Skin of body (tissue), 3 donors: ENCODE measurements around the gene TUBG2. TPM values are rescaled to one million over a fixed set of nuclear protein-coding genes. Genes with fewer than 3 reads are reported as not detected.

Experiments used
- DNase-seq: peaks from one replicate; lab custom pipeline; 2025; lab: John Stamatoyannopoulos, UW
- small RNA-seq: library from RNA; depleted of rRNA; stranded (forward); fragments of <200 nt; gene quantifications from one replicate; pipeline ENCODE3, GENCODE V24; 2014; ENCODE audit warnings: low replicate concordance
- total RNA-seq: library from RNA; depleted of rRNA; stranded (reverse); fragments of >200 nt; gene quantifications from one replicate; pipeline ENCODE4 v1.2.3, GENCODE V29; 2014

The TUBG2 gene
- total RNA-seq, 1 donor from 2014 or later: 9.2 TPM

- no peak for DNase-seq
Measured at GRCh38 chr17:42695500-42695899, 36.4 kb downstream of the TUBG2 start.

GRCh38 chr17:42697108-42697811 lies 38.2 kb downstream of the TUBG2 start:
- no peak for DNase-seq

- DNase-seq: no peak
Measured at GRCh38 chr17:42698736-42699414, 39.8 kb downstream of the TUBG2 start.

DNA sequence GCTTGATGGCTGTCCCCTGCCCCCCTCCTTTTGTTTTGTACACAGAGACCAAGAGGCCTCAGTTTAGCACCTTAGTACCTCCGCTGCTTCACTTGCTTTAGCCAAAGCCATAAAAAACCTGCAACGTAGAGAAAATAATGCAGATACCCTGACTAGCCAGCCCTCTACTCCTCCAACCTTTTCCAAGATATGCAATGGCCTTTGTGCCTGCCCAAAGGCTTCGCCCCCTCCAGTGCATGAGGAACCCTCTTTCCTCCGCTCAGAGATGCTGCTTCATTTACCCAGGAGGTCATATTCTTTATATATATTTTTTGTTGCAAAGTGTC lies 40.3 kb downstream of the TUBG2 start:
- no peak for DNase-seq

DNA sequence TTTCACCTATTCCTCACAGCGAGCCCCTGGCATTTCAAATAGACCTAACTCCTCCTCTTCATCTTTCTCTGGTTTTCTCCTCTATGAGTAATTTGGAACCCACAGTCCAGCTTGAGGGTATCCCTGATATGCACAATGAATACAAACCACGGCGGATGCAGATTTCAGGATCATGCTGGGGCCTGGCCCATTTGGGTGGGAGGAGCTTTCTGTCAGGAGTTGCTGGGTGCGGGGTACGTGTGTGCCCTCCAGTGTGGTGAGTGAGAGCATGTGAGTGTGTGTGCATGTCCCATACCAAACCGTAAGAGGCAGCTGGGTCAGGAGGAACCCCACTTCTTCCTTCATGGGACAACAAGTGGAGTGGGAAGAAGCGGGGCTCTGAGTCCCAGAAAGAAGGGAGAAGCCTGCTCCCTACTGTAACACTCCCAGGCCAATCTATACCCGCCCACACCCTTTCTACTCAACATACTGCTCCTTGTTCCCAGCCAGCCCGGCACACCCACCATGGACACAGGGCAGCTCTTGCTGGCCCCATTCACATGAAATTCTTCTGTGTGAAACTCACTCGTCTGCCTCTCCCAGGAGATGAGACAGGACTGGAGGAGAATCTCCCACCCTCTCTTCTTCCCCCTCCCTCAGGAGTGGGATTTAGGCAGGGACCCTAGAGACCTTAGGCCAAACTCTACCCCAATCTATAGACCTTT lies 41.7 kb downstream of the TUBG2 start:
- no peak for DNase-seq

DNA sequence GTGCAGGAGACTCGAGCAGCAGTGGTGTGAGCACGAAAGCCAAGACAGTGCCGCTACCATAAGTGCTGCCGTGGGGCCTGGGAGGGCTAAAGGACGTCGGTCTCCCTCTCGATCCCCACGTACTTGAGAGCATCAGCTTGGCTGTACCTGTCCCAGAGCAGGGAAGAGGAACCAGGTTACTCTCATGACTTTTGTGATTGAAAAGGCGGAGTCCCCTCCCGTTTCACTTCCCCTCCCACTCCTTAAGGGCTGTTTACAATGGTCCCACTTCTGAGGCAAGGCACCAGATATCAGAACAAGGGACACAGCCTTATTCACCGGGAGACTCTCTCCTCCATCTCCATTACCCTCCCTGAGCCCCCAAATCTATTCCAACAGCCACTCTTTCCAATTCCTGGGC lies 43.4 kb downstream of the TUBG2 start:
- no peak for DNase-seq

DNA sequence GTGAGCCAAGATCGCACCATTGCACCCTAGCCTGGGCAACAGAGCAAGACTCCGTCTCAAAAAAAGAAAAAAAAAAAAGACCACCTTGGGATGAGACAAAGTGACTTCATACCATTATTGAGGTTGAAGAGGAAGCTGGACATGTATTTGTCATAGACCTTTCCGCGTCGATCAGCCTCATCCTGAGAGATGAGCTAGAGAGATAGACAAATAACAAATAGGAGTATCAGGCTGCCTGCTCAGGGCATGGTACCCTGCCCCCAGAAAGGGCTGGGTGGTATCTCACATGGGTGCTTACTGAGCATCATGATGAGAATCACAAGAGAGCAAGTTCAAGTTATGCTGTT lies 45.4 kb downstream of the TUBG2 start:
- no peak for DNase-seq

GRCh38 chr17:42704837-42705494 lies 45.9 kb downstream of the TUBG2 start:
- DNase-seq: no peak

DNA sequence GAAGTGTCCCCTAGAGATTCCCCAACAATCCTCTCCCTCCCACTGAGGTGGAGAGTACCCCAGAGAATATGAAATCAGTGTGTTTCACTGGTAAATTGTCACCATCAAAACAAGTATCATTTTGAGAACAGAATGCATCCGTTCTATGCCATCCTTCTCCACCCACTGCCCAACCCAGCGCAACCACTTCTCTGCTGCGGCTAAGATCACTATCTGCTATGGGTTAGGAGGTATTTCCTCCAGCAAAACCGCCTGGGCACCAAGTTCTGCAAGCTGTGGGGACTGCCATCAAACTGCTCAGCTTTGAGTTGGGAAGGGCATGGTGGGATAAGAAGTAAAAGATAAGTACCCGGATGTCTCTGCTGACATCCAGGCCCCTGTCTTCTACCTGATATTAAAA lies 47.6 kb downstream of the TUBG2 start:
- no peak for DNase-seq

- DNase-seq: no peak
Measured at GRCh38 chr17:42708588-42708987, 49.5 kb downstream of the TUBG2 start.

DNA sequence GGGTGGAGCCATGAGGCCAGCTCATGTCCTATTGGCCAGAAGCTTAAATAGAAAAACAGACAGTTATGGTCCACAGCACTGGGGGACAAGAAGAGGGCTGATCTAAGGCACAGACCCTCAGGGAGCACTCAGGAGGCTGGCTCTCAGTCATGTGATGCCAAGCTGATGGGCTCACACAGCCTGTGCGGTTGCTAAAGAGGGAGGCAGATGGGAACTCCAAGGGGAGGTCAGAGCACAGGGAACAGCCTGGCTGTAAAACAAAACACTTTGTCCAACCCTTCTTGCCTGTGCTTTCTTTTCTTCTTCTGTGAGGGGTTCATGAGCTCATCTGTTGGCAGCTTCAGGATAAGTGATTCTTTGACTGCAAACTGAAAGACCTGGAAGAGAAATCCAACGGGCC lies 50.5 kb downstream of the TUBG2 start:
- no peak for DNase-seq

Small RNA genes lying within 50 kb of the gene (small RNA-seq; reads per million reads assigned to genes)
- gene MIR6780A: not detected

Other genes starting within 250 kb of the TUBG2 start
- 178 TPM for gene CAVIN1, start 236.0 kb upstream of the TUBG2 start, total RNA-seq
- gene ATP6V0A1, start 200.4 kb upstream of the TUBG2 start, total RNA-seq: 84.6 TPM
- 9.5 TPM for gene NAGLU, start 123.0 kb upstream of the TUBG2 start, total RNA-seq
- gene HSD17B1, start 106.4 kb upstream of the TUBG2 start, total RNA-seq: 0.59 TPM
- gene COASY, start 97.1 kb upstream of the TUBG2 start, total RNA-seq: 14.6 TPM
- gene MLX, start 92.2 kb upstream of the TUBG2 start, total RNA-seq: 24.5 TPM
- 3.2 TPM for gene PSMC3IP, start 81.6 kb upstream of the TUBG2 start, total RNA-seq
- 40.2 TPM for gene RETREG3, start 49.9 kb upstream of the TUBG2 start, total RNA-seq
- 12.5 TPM for gene TUBG1, start 49.6 kb upstream of the TUBG2 start, total RNA-seq
- 19.1 TPM for gene PLEKHH3, start 17.7 kb downstream of the TUBG2 start, total RNA-seq
- 0.79 TPM for gene CCR10, start 22.6 kb downstream of the TUBG2 start, total RNA-seq
- 8.3 TPM for gene CNTNAP1, start 23.2 kb downstream of the TUBG2 start, total RNA-seq
- gene EZH1, start 85.8 kb downstream of the TUBG2 start, total RNA-seq: 29.8 TPM
- gene RAMP2, start 101.9 kb downstream of the TUBG2 start, total RNA-seq: 16.4 TPM
- gene VPS25, start 114.2 kb downstream of the TUBG2 start, total RNA-seq: 33.3 TPM
- 0.59 TPM for gene WNK4, start 121.3 kb downstream of the TUBG2 start, total RNA-seq
- 41.6 TPM for gene COA3, start 139.4 kb downstream of the TUBG2 start, total RNA-seq
- gene CNTD1, start 139.6 kb downstream of the TUBG2 start, total RNA-seq: 0.20 TPM
- gene BECN1, start 165.0 kb downstream of the TUBG2 start, total RNA-seq: 68.6 TPM
- gene PSME3, start 174.1 kb downstream of the TUBG2 start, total RNA-seq: 33.9 TPM
- 0.79 TPM for gene AOC2, start 185.3 kb downstream of the TUBG2 start, total RNA-seq
- gene AOC3, start 191.9 kb downstream of the TUBG2 start, total RNA-seq: 38.1 TPM
- not detected for gene G6PC1, start 241.5 kb downstream of the TUBG2 start, total RNA-seq